Measurements from ENCODE around the gene HLA-DMB.
"Not testable (repeated sequence)": the region's sequence is repeated elsewhere in the genome, so short reads cannot be mapped to it uniquely, and the experiment has no call there.

Gene HLA-DMB

DNA sequence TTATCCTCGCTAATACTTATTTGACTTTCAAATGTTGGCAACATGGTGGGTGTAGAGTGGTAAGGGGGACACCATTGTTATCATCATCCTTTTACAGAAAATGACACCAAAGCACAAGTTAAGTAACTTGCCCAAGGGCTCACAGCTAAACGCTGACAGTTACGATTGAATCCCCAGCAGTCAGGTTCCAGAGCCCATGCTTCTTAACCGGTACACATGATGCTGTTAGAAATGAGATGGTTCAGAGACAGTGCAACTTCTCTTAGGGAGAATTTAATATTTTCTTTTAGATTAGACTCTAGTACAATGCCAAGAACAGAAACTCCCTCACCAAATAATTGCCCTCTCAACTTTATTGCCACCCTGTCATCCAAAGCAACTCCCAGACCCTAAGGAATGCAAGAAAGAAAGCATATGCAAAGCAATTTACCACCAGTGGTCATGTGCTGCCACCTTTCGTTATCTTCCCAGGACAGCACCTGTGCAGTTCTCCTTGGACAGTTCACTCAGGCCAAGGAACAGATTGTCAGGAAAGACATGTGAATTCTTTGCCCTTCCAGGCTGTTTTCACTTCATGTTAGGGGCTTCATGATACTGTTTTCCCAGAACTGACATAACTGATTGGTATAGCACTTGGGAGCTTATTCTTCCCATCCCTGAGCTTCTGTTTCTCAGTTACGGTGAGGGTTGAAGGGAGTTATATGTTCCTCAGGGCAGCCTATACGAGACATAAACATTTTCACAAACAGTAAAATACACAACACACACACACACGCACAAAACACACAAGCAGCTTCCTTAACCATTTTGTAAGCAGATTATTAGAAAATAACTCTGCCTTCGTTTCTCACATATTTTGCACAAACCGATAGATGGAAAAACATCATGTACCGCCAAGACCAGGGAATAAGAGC lies 7.0 kb upstream of the HLA-DMB start:
- Histone ChIP-seq H3K4me3 (ENCODE audit: low read length) (no peak overlapping the region), H3K36me3 (ENCODE audit: control insufficient read depth, insufficient read depth, low read length) (no peaks in the 10 kb centered on the region), H3K27ac (ENCODE audit: low read length) (no peak overlapping the region), H3K4me1 (ENCODE audit: control insufficient read depth, insufficient read depth, low read length) (peaks cover 2% of the 10 kb centered on the region; the same call in 1 of the 2 replicates), H3K27me3 (ENCODE audit: control insufficient read depth, insufficient read depth, low read length) (no peaks in the 10 kb centered on the region), H3K9me3 (ENCODE audit: control insufficient read depth, insufficient read depth, low read length) (no peaks in the 10 kb centered on the region)
- no CpG with 5 or more reads among the region's 11 CpGs for WGBS (ENCODE audit: insufficient coverage, insufficient read length)
- DNase-seq (ENCODE audit: low read depth, low spot score) = no peak

DNA sequence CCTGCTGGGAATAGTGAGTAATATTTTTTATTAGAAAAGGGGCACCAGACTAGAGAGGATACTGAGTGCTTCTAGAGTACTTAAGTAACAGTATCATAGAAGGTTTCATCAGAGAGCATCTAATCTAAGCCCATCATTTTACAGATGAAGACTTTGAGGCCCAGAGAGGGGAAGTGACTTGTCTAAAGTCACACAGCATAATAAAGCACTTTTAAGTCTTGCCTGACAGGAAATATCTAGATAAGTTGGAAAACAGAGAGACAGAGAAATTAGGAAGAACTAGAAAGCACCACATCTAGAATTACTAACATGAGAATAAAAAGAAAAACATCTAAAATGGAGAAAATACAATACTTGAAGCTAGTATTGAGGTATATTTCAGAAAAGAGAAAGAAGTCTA lies 6.1 kb upstream of the HLA-DMB start:
- Histone ChIP-seq H3K36me3 (ENCODE audit: control insufficient read depth, insufficient read depth, low read length) (no peaks in the 10 kb centered on the region), H3K27ac (ENCODE audit: low read length) (no peak overlapping the region), H3K27me3 (ENCODE audit: control insufficient read depth, insufficient read depth, low read length) (no peaks in the 10 kb centered on the region), H3K4me1 (ENCODE audit: control insufficient read depth, insufficient read depth, low read length) (no peaks in the 10 kb centered on the region), H3K4me3 (ENCODE audit: low read length) (no peak overlapping the region), H3K9me3 (ENCODE audit: control insufficient read depth, insufficient read depth, low read length) (no peaks in the 10 kb centered on the region)
- no peak for DNase-seq (ENCODE audit: low read depth, low spot score)

DNA sequence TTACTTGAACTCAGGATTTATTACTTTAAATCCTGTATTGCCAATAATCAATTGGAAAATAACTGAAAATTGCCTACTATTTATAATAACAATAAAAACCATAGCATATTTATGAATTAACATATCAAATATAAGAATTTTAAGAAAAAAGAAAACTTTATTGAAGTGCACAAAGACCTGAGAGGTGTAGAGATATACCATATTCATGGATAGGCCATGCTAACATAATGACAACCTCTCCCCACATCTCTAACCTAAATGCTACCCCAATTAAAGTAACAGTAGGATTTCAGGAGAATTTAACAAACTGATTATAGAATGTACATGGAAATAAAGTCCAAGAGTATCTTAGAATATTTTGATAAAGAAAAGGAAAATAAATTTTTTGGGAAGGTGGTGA lies 5.1 kb upstream of the HLA-DMB start:
- Histone ChIP-seq H3K36me3 (ENCODE audit: control insufficient read depth, insufficient read depth, low read length) (no peaks in the 10 kb centered on the region), H3K27ac (ENCODE audit: low read length) (no peak overlapping the region), H3K9me3 (ENCODE audit: control insufficient read depth, insufficient read depth, low read length) (no peaks in the 10 kb centered on the region), H3K4me1 (ENCODE audit: control insufficient read depth, insufficient read depth, low read length) (no peaks in the 10 kb centered on the region), H3K4me3 (ENCODE audit: low read length) (no peak overlapping the region), H3K27me3 (ENCODE audit: control insufficient read depth, insufficient read depth, low read length) (no peaks in the 10 kb centered on the region)
- DNase-seq (ENCODE audit: low read depth, low spot score) = no peak

DNA sequence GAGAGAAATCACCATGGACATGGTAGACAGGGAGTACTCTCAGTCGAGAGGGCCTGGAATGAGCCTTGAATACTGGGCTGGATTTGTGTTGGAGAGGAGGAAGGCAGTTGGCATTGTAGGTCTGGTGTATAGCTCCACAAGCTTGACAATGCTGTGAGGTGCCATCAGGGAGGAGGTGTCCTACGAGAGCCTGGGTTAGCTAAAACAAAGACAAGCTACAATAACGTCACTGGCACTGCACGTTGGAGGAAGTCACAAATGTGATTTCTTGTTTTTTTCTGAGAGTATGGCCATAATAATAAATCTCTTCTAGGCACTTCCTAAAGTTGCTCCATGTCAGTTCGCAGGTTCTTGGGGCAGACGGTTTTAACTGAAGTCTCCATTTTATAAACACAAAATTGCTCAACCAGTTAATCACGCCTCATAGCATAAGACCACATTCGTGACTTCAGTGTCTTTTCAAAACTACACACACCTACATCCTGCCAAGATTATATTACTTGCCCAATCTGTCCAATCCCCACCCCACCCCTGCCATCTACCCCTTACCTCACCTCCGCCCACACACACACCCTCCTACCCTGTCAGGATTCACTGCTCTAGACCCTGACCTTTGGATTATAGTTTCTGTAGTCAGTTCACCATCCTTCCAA lies 4.4 kb upstream of the HLA-DMB start:
- no peaks in the 10 kb centered on the region for H3K27me3 ChIP-seq (ENCODE audit: control insufficient read depth, insufficient read depth, low read length)
- DNase-seq (ENCODE audit: low read depth, low spot score) = no peak
- H3K9me3 ChIP-seq (ENCODE audit: control insufficient read depth, insufficient read depth, low read length) = no peaks in the 10 kb centered on the region
- no peak overlapping the region for H3K27ac ChIP-seq (ENCODE audit: low read length)
- no peaks in the 10 kb centered on the region for H3K4me1 ChIP-seq (ENCODE audit: control insufficient read depth, insufficient read depth, low read length)
- no peaks in the 10 kb centered on the region for H3K36me3 ChIP-seq (ENCODE audit: control insufficient read depth, insufficient read depth, low read length)
- no CpG with 5 or more reads among the region's 9 CpGs for WGBS (ENCODE audit: insufficient coverage, insufficient read length)
- no peak overlapping the region for H3K4me3 ChIP-seq (ENCODE audit: low read length)

DNA sequence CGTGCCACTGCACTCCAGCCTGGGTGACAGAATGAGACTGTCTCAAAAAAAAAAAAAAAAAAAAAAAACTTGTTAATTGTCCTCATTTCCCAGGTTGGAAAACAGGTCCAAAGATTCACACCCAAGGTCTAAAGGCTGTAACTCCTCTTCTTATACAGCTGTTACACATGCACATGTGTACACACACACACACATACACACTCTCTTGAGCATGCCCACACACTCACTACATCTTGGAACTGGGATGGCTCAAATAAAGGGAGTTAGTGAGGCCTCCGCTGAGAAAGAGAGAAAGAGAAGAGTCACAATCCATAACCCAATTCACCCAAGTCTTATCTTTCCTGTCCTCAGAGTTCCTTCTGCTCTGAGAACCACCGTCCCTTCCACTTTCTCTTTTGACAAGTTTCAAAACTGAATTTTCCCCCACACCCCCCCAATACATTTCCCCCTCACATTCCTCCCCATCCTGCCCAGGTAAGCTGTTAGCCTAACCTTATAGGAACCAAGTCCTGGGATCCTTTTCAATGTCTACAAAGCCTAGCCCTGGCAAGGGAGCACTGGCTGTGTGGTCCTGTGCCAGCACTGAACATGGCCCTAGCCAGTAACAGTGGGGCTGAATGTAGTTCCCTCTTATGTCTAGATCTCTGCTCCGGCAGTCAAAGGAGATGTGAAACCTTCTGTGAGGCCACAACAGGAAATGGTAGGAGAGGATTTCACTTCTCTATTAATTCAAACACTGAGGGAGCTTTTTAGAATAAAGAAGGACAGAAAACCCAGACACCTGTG lies 3.2 kb upstream of the HLA-DMB start:
- H3K4me1 ChIP-seq (ENCODE audit: control insufficient read depth, insufficient read depth, low read length) = no peaks in the 10 kb centered on the region
- no peaks in the 10 kb centered on the region for H3K9me3 ChIP-seq (ENCODE audit: control insufficient read depth, insufficient read depth, low read length)
- no peaks in the 10 kb centered on the region for H3K36me3 ChIP-seq (ENCODE audit: control insufficient read depth, insufficient read depth, low read length)
- no peak overlapping the region for H3K4me3 ChIP-seq (ENCODE audit: low read length)
- no peak for DNase-seq (ENCODE audit: low read depth, low spot score)
- no CpG with 5 or more reads among the region's 4 CpGs for WGBS (ENCODE audit: insufficient coverage, insufficient read length)
- H3K27me3 ChIP-seq (ENCODE audit: control insufficient read depth, insufficient read depth, low read length) = no peaks in the 10 kb centered on the region
- no peak overlapping the region for H3K27ac ChIP-seq (ENCODE audit: low read length)

DNA sequence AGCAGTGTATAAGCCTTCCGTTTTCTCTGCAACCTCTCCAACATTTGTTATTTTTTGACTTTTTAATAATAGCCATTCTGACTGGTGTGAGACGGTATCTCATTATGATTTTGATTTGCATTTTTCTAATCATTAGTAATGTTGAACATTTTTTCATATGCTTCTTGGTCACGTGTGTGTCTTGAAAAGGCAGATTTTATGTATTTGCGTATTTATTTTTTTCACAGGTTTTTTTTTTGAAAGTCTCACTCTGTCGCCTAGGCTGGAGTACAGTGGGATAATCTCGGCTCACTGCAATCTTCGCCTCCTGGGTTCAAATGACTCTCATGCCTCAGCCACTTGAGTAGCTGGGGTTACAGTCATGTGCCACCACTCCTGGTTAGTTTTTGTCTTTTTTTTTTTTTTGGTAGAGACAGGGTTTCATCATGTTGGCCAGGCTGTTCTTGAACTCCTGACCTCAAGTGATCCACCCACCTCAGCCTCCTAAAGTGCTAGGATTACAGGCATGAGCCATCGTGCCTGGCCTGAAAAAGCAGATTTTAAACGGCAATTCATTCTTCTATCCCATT lies 1.8 kb upstream of the HLA-DMB start:
- not testable (repeated sequence) for H3K27me3 ChIP-seq (ENCODE audit: control insufficient read depth, insufficient read depth, low read length); H3K27ac ChIP-seq (ENCODE audit: low read length); DNase-seq (ENCODE audit: low read depth, low spot score); H3K4me3 ChIP-seq (ENCODE audit: low read length); H3K36me3 ChIP-seq (ENCODE audit: control insufficient read depth, insufficient read depth, low read length); H3K9me3 ChIP-seq (ENCODE audit: control insufficient read depth, insufficient read depth, low read length); H3K4me1 ChIP-seq (ENCODE audit: control insufficient read depth, insufficient read depth, low read length)
- no CpG with 5 or more reads among the region's 9 CpGs for WGBS (ENCODE audit: insufficient coverage, insufficient read length)

DNA sequence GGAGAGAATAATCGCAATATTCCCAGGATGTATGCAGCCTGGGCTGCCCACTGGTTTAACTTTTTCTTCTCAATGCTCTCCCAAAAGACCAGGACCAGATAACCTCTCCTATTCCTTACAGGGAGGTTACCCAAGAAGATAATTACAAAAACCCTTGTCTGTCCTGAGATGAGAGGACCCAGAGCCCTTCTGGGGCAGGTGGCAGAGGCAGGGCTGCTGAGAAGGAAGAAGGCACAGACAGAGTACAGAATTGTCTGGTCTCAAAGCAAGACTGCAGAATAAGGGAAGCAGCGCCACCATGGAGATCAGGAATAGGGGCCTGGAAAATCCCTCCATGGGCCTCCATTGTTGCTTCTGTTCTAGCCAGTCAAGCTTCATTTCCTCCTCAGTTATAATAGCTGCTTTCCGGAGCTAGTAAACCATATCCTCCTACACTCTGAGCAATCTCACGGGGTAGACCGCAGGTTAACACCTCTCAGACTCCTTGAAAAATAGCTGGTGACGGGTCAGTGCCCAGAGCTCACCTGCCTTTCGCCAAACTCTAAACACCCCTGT lies 463 bp upstream of the HLA-DMB start:
- no peak overlapping the region for H3K4me3 ChIP-seq (ENCODE audit: low read length)
- WGBS (ENCODE audit: insufficient coverage, insufficient read length) = no CpG with 5 or more reads among the region's 7 CpGs
- DNase-seq (ENCODE audit: low read depth, low spot score) = no peak
- H3K27ac ChIP-seq (ENCODE audit: low read length) = no peak overlapping the region
- no peaks in the 10 kb centered on the region for H3K4me1 ChIP-seq (ENCODE audit: control insufficient read depth, insufficient read depth, low read length)
- H3K27me3 ChIP-seq (ENCODE audit: control insufficient read depth, insufficient read depth, low read length) = no peaks in the 10 kb centered on the region
- no peaks in the 10 kb centered on the region for H3K36me3 ChIP-seq (ENCODE audit: control insufficient read depth, insufficient read depth, low read length)
- H3K9me3 ChIP-seq (ENCODE audit: control insufficient read depth, insufficient read depth, low read length) = no peaks in the 10 kb centered on the region

DNA sequence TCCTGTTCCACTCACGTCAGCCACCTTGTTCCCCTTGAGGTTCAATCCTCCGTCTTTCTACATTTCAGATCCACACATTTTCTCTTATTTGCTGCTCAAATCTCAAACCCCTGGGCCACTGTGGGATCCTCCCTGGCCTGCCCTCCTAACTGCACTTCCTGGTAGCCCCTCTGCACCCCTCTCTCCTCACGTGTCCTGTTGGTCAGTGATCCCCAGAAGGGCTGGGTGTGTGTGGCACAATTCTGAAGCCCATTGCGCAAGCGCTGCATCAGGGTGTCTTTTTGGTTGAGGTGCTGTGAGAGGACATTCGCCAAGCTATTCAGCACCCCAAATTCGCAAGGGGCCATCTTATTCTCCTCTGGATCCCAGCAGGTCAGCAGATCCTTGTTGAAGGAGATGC lies 2.3 kb downstream of the HLA-DMB start:
- Histone ChIP-seq H3K4me1 (ENCODE audit: control insufficient read depth, insufficient read depth, low read length) (no peaks in the 10 kb centered on the region), H3K27me3 (ENCODE audit: control insufficient read depth, insufficient read depth, low read length) (no peaks in the 10 kb centered on the region), H3K4me3 (ENCODE audit: low read length) (no peak overlapping the region), H3K9me3 (ENCODE audit: control insufficient read depth, insufficient read depth, low read length) (no peaks in the 10 kb centered on the region), H3K36me3 (ENCODE audit: control insufficient read depth, insufficient read depth, low read length) (no peaks in the 10 kb centered on the region), H3K27ac (ENCODE audit: low read length) (no peak overlapping the region)
- DNase-seq (ENCODE audit: low read depth, low spot score) = no peak
- WGBS (ENCODE audit: insufficient coverage, insufficient read length) = no CpG with 5 or more reads among the region's 7 CpGs

DNA sequence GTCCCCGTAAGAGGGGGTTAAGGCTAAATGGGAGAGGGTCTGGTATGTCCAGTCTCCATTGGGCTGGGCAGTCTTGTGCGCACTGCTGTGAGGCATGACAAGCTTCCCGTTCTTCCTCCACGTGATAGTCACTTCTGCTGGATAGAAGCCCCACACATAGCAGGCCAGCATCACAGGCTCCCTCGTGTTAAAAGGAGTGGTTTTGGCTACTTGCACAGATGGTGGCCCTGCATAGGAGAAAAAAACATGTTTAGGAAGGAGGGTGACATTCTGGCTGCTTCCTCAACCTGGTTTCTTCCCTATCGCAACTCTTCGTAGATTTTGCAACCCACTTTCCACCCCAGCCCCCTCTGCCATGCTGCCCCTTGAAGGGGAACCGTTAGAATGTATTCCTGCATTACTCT lies 3.6 kb downstream of the HLA-DMB start:
- Histone ChIP-seq H3K27ac (ENCODE audit: low read length) (no peak overlapping the region), H3K4me1 (ENCODE audit: control insufficient read depth, insufficient read depth, low read length) (no peaks in the 10 kb centered on the region), H3K4me3 (ENCODE audit: low read length) (no peak overlapping the region), H3K9me3 (ENCODE audit: control insufficient read depth, insufficient read depth, low read length) (no peaks in the 10 kb centered on the region), H3K27me3 (ENCODE audit: control insufficient read depth, insufficient read depth, low read length) (no peaks in the 10 kb centered on the region), H3K36me3 (ENCODE audit: control insufficient read depth, insufficient read depth, low read length) (no peaks in the 10 kb centered on the region)
- WGBS (ENCODE audit: insufficient coverage, insufficient read length) = no CpG with 5 or more reads among the region's 8 CpGs
- DNase-seq (ENCODE audit: low read depth, low spot score) = no peak
